Spinal cord (tissue), 10 donors: ENCODE measurements around the gene HLA-DOB. TPM values are rescaled to one million over a fixed set of nuclear protein-coding genes. Genes with fewer than 3 reads are reported as not detected.
A peak's percentile ranks its signal among the peaks of the same experiment; 100 is the strongest.
"Not testable (repeated sequence)": the region's sequence is repeated elsewhere in the genome, so short reads cannot be mapped to it uniquely, and the experiment has no call there.

ENCODE experiments used
- DNase-seq, 6 donors: peaks; one replicate each; pipeline versions ENCODE4 v3.0.0 to v3.0.0-alpha.2; 2013 to 2015; ENCODE audit warnings: low spot score in 6 of 6, low read depth in 4 of 6
- H3K27ac ChIP-seq: one replicate; pipeline ENCODE4 v1.5.1; 2013; ENCODE audit warnings: low read depth, low read length, control low read depth
- H3K27me3 ChIP-seq: one replicate; pipeline ENCODE4 v1.6.1; 2013; ENCODE audit warnings: low read length; ENCODE audit not compliant: control insufficient read depth, insufficient read depth
- H3K36me3 ChIP-seq: one replicate; pipeline ENCODE4 v1.6.1; 2013; ENCODE audit warnings: low read length; ENCODE audit not compliant: control insufficient read depth, insufficient read depth
- H3K4me1 ChIP-seq: one replicate; pipeline ENCODE4 v1.6.1; 2013; ENCODE audit warnings: low read length; ENCODE audit not compliant: control insufficient read depth, insufficient read depth
- H3K4me3 ChIP-seq: one replicate; pipeline ENCODE4 v1.5.1; 2013; ENCODE audit warnings: low read depth, low read length, control low read depth
- H3K9me3 ChIP-seq: one replicate; pipeline ENCODE4 v1.6.1; 2013; ENCODE audit warnings: low read length; ENCODE audit not compliant: control insufficient read depth, insufficient read depth
- WGBS: methylation state at CpG from one replicate; pipeline ENCODE4 v1.1.5; 2013; ENCODE audit warnings: missing lambda C conversion rate; ENCODE audit not compliant: insufficient coverage; 5-methylcytosine and 5-hydroxymethylcytosine counted together
- polyA plus RNA-seq, 2 donors: library from polyadenylated mRNA; unstranded; fragments of 120-200 nt; gene quantifications; one replicate each; pipeline ENCODE4 v1.2.1, GENCODE V29; 2013; ENCODE audit not compliant: insufficient read length in 2 of 2
- total RNA-seq, 2 donors: library from RNA; depleted of rRNA in 1 of 2; stranded (reverse); fragments of 120-200 nt in 1 of 2; fragments of >200 nt in 1 of 2; gene quantifications; one replicate each; pipeline versions ENCODE4 v1.2.3 to v1.2.4, GENCODE V29; 2013 to 2014
- donor health status: healthy.

Gene HLA-DOB
- total and polyA plus RNA-seq, 4 donors = 0.11 to 0.65 (median 0.33) TPM

- Histone ChIP-seq H3K36me3 (no peaks in the 10 kb centered on the region), H3K9me3 (peaks cover 1% of the 10 kb centered on the region)
- WGBS = no CpG with 5 or more reads among the region's 2 CpGs
Measured at GRCh38 chr6:32818867-32819266, 2.1 kb upstream of the HLA-DOB start.

GRCh38 chr6:32815996-32816395 lies 806 bp downstream of the HLA-DOB start:
- Histone ChIP-seq H3K4me1 (no peaks in the 10 kb centered on the region), H3K36me3 (no peaks in the 10 kb centered on the region), H3K27me3 (peaks cover 5% of the 10 kb centered on the region), H3K9me3 (peaks cover 1% of the 10 kb centered on the region), H3K27ac (no peak overlapping the region), H3K4me3 (no peak overlapping the region)
- no peak for DNase-seq
- no CpG with 5 or more reads among the region's 2 CpGs for WGBS

More at GRCh38 chr6:32818867-32819266, 2.1 kb upstream of the HLA-DOB start:
- H3K27ac ChIP-seq = no peak overlapping the region
- H3K4me3 ChIP-seq = no peak overlapping the region
- no peak for DNase-seq
- peaks cover 4% of the 10 kb centered on the region for H3K27me3 ChIP-seq
- no peaks in the 10 kb centered on the region for H3K4me1 ChIP-seq

- WGBS = 95% methylated on average over 3 of the region's 5 CpGs
- Histone ChIP-seq H3K4me3 (no peak overlapping the region), H3K36me3 (no peaks in the 10 kb centered on the region), H3K27ac (no peak overlapping the region), H3K9me3 (peaks cover 1% of the 10 kb centered on the region), H3K27me3 (peaks cover 5% of the 10 kb centered on the region), H3K4me1 (no peaks in the 10 kb centered on the region)
- DNase-seq = no peak
Measured at GRCh38 chr6:32815115-32815514, 1.7 kb downstream of the HLA-DOB start.

DNA sequence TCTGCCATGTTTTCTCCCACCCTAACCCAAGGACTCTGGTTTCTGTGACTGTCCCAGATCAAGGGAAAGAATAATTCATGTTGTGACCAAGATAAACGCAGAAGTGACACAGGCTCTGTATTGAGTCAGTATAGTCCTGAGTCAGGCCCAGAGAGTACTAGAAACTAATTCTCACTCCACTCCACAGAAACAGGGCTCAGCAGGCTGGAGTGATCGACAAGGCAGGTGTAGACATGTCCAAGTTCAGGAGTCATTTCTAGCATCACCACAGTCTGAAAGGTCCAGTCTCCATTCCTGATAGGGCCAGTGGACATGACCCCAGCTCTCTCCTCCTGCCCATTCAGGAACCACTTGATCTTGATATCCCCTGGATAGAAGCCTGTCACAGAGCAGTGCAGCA lies 2.7 kb downstream of the HLA-DOB start:
- Histone ChIP-seq H3K9me3 (peaks cover 1% of the 10 kb centered on the region), H3K4me3 (no peak overlapping the region), H3K4me1 (no peaks in the 10 kb centered on the region), H3K36me3 (no peaks in the 10 kb centered on the region), H3K27me3 (peaks cover 5% of the 10 kb centered on the region), H3K27ac (no peak overlapping the region)
- no peak for DNase-seq
- no CpG with 5 or more reads among the region's 2 CpGs for WGBS

GRCh38 chr6:32809171-32809570 lies 7.6 kb downstream of the HLA-DOB start:
- peaks cover 3% of the 10 kb centered on the region for H3K27me3 ChIP-seq
- H3K9me3 ChIP-seq = no peaks in the 10 kb centered on the region
- H3K4me3 ChIP-seq = no peak overlapping the region
- no CpG with 5 or more reads among the region's 1 CpG for WGBS
- H3K36me3 ChIP-seq = no peaks in the 10 kb centered on the region
- H3K4me1 ChIP-seq = no peaks in the 10 kb centered on the region
- peak in 1 of 6 donors; percentile 31 for DNase-seq
- no peak overlapping the region for H3K27ac ChIP-seq

DNA sequence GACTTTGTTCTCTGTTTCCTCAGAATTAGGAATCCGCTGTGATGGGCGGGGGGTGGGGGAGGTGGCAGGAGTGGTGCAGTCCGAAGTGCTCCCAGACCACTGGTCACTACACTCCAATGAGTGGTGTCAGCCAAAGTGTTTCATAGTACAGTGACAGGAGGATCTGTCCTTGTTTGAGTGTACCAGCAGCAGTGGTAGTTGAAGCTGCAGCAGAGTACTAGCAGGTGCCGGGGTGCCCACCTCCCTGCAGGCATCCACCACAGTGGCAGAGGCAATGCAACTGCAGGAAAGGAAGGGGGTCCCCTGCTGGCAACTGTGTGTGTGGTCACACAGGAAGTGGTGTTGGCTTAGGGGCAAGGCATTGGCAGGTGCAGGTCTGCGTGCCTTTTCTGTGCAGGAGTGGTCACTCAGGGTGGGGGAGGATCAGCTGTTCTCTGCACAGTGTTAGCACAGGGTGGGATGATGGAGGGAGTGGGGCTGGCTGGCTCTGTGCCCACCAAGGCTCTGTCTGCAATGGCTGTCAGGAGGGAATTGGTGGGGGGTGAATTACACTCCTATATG lies 9.7 kb downstream of the HLA-DOB start:
- Histone ChIP-seq H3K4me3 (no peak overlapping the region), H3K27ac (no peak overlapping the region), H3K27me3 (no peaks in the 10 kb centered on the region), H3K4me1 (no peaks in the 10 kb centered on the region), H3K36me3 (no peaks in the 10 kb centered on the region), H3K9me3 (no peaks in the 10 kb centered on the region)
- WGBS = 78% methylated on average over 5 of the region's 5 CpGs
- DNase-seq = no peak

DNA sequence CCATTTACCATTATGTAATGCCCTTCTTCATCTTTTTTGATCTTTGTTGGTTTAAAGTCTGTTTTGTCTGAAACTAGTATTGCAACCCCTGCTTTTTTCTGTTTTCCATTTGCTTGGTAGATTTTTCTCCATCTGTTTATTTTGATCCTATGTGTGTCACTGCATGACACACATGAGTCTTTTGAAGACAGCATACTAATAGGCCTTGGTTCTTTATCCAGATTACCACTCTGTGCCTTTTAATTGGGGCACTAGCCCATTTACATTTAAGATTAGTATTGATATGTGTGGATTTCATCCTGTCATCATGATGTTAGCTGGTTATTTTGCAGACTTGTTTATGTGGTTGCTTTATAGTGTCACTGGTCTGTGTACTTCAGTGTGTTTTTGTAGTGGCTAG lies 11.4 kb downstream of the HLA-DOB start:
- not testable (repeated sequence) for H3K36me3 ChIP-seq, DNase-seq, H3K4me3 ChIP-seq, H3K27ac ChIP-seq, H3K27me3 ChIP-seq, H3K4me1 ChIP-seq, H3K9me3 ChIP-seq

DNA sequence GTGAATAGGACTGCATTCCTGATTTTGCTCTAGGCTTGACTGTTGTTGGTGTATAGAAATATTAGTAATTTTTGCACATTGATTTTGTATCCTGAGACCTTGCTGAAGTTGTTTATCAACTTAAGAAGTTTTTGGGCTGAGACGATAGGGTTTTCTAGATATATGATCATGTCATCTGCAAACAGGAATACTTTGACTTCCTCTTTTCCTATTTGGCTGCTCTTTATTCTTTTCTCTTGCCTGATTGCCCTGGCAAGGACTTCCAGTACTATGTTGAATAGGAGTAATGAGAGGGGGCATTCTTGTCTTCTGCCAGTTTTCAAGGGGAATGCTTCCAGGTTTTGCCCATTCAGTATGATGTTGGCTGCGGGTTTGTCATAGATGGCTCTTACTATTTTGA lies 13.4 kb downstream of the HLA-DOB start:
- Histone ChIP-seq H3K27me3 (peaks cover 2% of the 10 kb centered on the region), H3K27ac (no peak overlapping the region), H3K4me1 (no peaks in the 10 kb centered on the region), H3K4me3 (no peak overlapping the region), H3K36me3 (no peaks in the 10 kb centered on the region), H3K9me3 (no peaks in the 10 kb centered on the region)
- no CpG with 5 or more reads among the region's 2 CpGs for WGBS
- no peak for DNase-seq

DNA sequence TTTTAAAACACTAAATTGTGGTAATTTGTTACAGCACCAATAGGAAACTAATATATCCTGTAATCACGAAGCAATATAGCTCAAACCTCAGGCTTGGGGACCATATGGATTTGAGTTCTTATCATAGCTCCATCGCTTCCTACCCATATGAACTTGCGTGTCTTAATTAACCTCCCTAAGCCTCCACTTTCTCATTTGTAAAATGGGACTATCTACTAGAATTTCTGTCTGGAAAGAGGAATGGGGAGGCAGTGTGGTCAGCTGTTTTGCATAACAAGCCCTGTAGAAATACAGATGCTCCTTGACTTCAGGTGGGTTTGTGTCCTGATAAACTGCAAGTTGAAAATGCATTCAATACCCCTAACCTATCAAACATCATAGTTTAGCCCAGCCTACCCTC lies 17.1 kb downstream of the HLA-DOB start:
- Histone ChIP-seq H3K9me3 (no peaks in the 10 kb centered on the region), H3K36me3 (no peaks in the 10 kb centered on the region), H3K27ac (no peak overlapping the region), H3K27me3 (peaks cover 9% of the 10 kb centered on the region), H3K4me3 (no peak overlapping the region), H3K4me1 (no peaks in the 10 kb centered on the region)
- no CpG with 5 or more reads among the region's 3 CpGs for WGBS
- DNase-seq = no peak

DNA sequence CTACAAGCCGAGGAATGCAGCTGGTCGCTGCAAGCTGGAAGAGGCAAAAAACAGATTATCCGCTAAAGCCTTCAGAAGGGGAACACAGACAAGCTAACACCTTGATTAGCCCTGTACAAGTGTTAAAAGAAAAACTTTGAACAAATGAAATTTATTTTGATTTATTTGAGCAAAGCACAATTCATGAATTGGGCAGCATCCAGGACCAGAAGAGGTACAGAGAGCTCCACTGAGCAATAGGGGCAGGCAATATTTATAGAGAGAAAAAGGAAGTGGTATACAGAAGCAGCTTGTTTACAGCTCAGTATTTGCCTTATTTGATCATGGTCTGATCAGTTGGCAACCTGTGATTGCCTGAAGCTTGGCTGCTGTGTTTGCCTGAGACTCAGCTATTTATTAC lies 17.6 kb downstream of the HLA-DOB start:
- no peaks in the 10 kb centered on the region for H3K4me1 ChIP-seq
- H3K4me3 ChIP-seq = no peak overlapping the region
- 100% methylated on average over 2 of the region's 3 CpGs for WGBS
- H3K36me3 ChIP-seq = no peaks in the 10 kb centered on the region
- H3K27ac ChIP-seq = no peak overlapping the region
- no peaks in the 10 kb centered on the region for H3K9me3 ChIP-seq
- H3K27me3 ChIP-seq = peaks cover 10% of the 10 kb centered on the region
- DNase-seq = no peak
